ENCODE data around the gene NAPB. TPM values are rescaled to one million over a fixed set of nuclear protein-coding genes. Genes with fewer than 3 reads are reported as not detected.

The NAPB gene
- polyA plus RNA-seq, 1 donor from 2014 or later: 133 TPM

GRCh38 chr20:23413862-23414422 lies 7.3 kb downstream of the NAPB start:
- Histone ChIP-seq H3K36me3 (ENCODE audit: insufficient read depth, low read length) (no peaks in the 10 kb centered on the region), H3K4me2 (ENCODE audit: low read length) (no peak overlapping the region), H3F3A (ENCODE audit: insufficient read depth, low read length, poor library complexity, severe bottlenecking) (no peaks in the 10 kb centered on the region), H3K27ac (ENCODE audit: low read length) (no peak overlapping the region), H3K9me3 (ENCODE audit: low read length) (no peaks in the 10 kb centered on the region), H3K9me2 (ENCODE audit: insufficient read depth, low read length) (no peaks in the 10 kb centered on the region), H3K79me2 (replicated peaks; ENCODE audit: insufficient read depth, low read length) (peaks cover 43% of the 10 kb centered on the region), H3K4me3 (ENCODE audit: low read length) (no peak overlapping the region), H2AFZ (ENCODE audit: low read depth, low read length) (no peak overlapping the region), H3K27me3 (ENCODE audit: insufficient read depth, low read depth, low read length) (no peaks in the 10 kb centered on the region), H4K20me1 (ENCODE audit: insufficient read depth) (no peaks in the 10 kb centered on the region), H3K9ac (ENCODE audit: low read length) (no peak overlapping the region)
- TF ChIP-seq REST (IDR thresholded peaks at IDR 0.05; ENCODE audit: borderline replicate concordance) (no peak), MXI1 (conservative IDR thresholded peaks at IDR 0.05; ENCODE audit: poor library complexity, severe bottlenecking) (no peak), TAF1 (IDR thresholded peaks at IDR 0.05; ENCODE audit: low read depth) (no peak), EP300 (conservative IDR thresholded peaks at IDR 0.05; ENCODE audit: poor library complexity, severe bottlenecking) (no peak), RAD21 (conservative IDR thresholded peaks at IDR 0.05) (no peak), EZH2 (IDR thresholded peaks at IDR 0.05; ENCODE audit: borderline replicate concordance, insufficient read depth, low read length, poor library complexity, severe bottlenecking) (no peak), SMC3 (conservative IDR thresholded peaks at IDR 0.05; ENCODE audit: poor library complexity) (no peak), POLR2AphosphoS5 (IDR thresholded peaks at IDR 0.05) (no peak)
- TF ChIP-seq, protein P1, sequence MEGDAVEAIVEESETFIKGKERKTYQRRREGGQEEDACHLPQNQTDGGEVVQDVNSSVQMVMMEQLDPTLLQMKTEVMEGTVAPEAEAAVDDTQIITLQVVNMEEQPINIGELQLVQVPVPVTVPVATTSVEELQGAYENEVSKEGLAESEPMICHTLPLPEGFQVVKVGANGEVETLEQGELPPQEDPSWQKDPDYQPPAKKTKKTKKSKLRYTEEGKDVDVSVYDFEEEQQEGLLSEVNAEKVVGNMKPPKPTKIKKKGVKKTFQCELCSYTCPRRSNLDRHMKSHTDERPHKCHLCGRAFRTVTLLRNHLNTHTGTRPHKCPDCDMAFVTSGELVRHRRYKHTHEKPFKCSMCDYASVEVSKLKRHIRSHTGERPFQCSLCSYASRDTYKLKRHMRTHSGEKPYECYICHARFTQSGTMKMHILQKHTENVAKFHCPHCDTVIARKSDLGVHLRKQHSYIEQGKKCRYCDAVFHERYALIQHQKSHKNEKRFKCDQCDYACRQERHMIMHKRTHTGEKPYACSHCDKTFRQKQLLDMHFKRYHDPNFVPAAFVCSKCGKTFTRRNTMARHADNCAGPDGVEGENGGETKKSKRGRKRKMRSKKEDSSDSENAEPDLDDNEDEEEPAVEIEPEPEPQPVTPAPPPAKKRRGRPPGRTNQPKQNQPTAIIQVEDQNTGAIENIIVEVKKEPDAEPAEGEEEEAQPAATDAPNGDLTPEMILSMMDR (IDR thresholded peaks at IDR 0.05; ENCODE audit: poor library complexity, severe bottlenecking): no peak

DNA sequence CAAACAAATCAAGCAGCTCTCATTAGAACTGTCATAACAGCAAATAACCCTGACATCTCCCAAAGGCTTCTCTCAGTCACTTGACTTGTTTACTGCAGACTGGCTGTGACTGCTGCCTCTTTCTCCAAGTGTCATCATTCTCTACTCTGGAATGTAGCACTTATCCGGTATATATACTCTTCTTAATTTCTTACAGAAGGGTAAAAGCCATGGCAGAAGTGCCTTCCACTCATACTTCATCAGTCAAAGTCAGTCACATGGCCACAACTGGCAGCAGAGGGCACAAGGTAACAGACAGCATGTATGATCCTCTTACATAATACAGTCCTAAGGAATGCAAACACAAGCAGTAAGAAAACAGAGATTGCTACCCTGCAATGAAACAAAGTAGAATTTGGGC lies 9.3 kb downstream of the NAPB start:
- no peak overlapping the region for H3K4me3 ChIP-seq (ENCODE audit: low read length)
- H3K9me3 ChIP-seq (ENCODE audit: low read length): no peaks in the 10 kb centered on the region
- H3K36me3 ChIP-seq (ENCODE audit: insufficient read depth, low read length): no peaks in the 10 kb centered on the region
- no peaks in the 10 kb centered on the region for H3K9me2 ChIP-seq (ENCODE audit: insufficient read depth, low read length)
- no peak overlapping the region for H3K9ac ChIP-seq (ENCODE audit: low read length)
- H3K27me3 ChIP-seq (ENCODE audit: insufficient read depth, low read depth, low read length): no peaks in the 10 kb centered on the region
- no peak for TF ChIP-seq TAF1 (IDR thresholded peaks at IDR 0.05; ENCODE audit: low read depth)
- H4K20me1 ChIP-seq (ENCODE audit: insufficient read depth): no peaks in the 10 kb centered on the region
- H2AFZ ChIP-seq (ENCODE audit: low read depth, low read length): no peak overlapping the region
- peaks cover 36% of the 10 kb centered on the region for H3K79me2 ChIP-seq (replicated peaks; ENCODE audit: insufficient read depth, low read length)
- H3K4me2 ChIP-seq (ENCODE audit: low read length): no peak overlapping the region
- H3K27ac ChIP-seq (ENCODE audit: low read length): no peak overlapping the region
- H3F3A ChIP-seq (ENCODE audit: insufficient read depth, low read length, poor library complexity, severe bottlenecking): no peaks in the 10 kb centered on the region

Measured in neural cell (in vitro differentiated cells).